Right hindlimb (tissue), 1 donor: ENCODE data around the gene MAP4K3.
"Not testable (repeated sequence)": the region's sequence is repeated elsewhere in the genome, so short reads cannot be mapped to it uniquely, and the experiment has no call there.

ENCODE experiments used
- DNase-seq: peaks from one replicate; pipeline ENCODE4 v3.0.0-alpha.2; 2018

MAP4K3 gene

GRCh38 chr2:39407516-39408296 lies 29.4 kb downstream of the MAP4K3 start:
- no peak for DNase-seq

GRCh38 chr2:39405364-39405763 lies 31.7 kb downstream of the MAP4K3 start:
- no peak for DNase-seq

- no peak for DNase-seq
Measured at GRCh38 chr2:39403311-39403710, 33.8 kb downstream of the MAP4K3 start.

GRCh38 chr2:39401319-39401718 lies 35.8 kb downstream of the MAP4K3 start:
- DNase-seq, result no peak

- DNase-seq, result no peak
Measured at GRCh38 chr2:39399570-39399969, 37.5 kb downstream of the MAP4K3 start.

- no peak for DNase-seq
Measured at GRCh38 chr2:39395313-39395712, 41.8 kb downstream of the MAP4K3 start.

GRCh38 chr2:39394516-39394961 lies 42.5 kb downstream of the MAP4K3 start:
- DNase-seq, result no peak

- no peak for DNase-seq
Measured at GRCh38 chr2:39392672-39393071, 44.4 kb downstream of the MAP4K3 start.

- DNase-seq, result no peak
Measured at GRCh38 chr2:39390216-39390615, 46.9 kb downstream of the MAP4K3 start.

- DNase-seq, result no peak
Measured at GRCh38 chr2:39386064-39386463, 51.0 kb downstream of the MAP4K3 start.

- DNase-seq, result no peak
Measured at GRCh38 chr2:39385172-39385571, 51.9 kb downstream of the MAP4K3 start.

GRCh38 chr2:39384071-39384470 lies 53.0 kb downstream of the MAP4K3 start:
- not testable (repeated sequence) for DNase-seq

GRCh38 chr2:39383146-39383545 lies 53.9 kb downstream of the MAP4K3 start:
- DNase-seq, result no peak

- DNase-seq, result no peak
Measured at GRCh38 chr2:39381653-39382052, 55.4 kb downstream of the MAP4K3 start.

GRCh38 chr2:39380525-39381150 lies 56.4 kb downstream of the MAP4K3 start:
- no peak for DNase-seq

- no peak for DNase-seq
Measured at GRCh38 chr2:39379643-39380524, 57.2 kb downstream of the MAP4K3 start.

- DNase-seq, result no peak
Measured at GRCh38 chr2:39378968-39379367, 58.1 kb downstream of the MAP4K3 start.

- DNase-seq, result no peak
Measured at GRCh38 chr2:39377226-39377939, 59.7 kb downstream of the MAP4K3 start.

GRCh38 chr2:39375917-39376316 lies 61.2 kb downstream of the MAP4K3 start:
- no peak for DNase-seq

- no peak for DNase-seq
Measured at GRCh38 chr2:39373181-39373802, 63.8 kb downstream of the MAP4K3 start.

- DNase-seq, result no peak
Measured at GRCh38 chr2:39370101-39370500, 67.0 kb downstream of the MAP4K3 start.

- no peak for DNase-seq
Measured at GRCh38 chr2:39368846-39369245, 68.2 kb downstream of the MAP4K3 start.
